PFSK-1 (cell line): ENCODE data around the gene KCNMB2.

ENCODE experiments used
- FOXP2 ChIP-seq: optimal IDR thresholded peaks from 2 replicates; pipeline ENCODE3; 2011; ENCODE audit warnings: borderline replicate concordance, control low read depth, inconsistent platforms; ENCODE audit not compliant: insufficient read depth; ENCODE audit errors: extremely low read length, extremely low read depth
- POLR2AphosphoS5 ChIP-seq: IDR thresholded peaks from 2 replicates; pipeline ENCODE4 v1.6.1; 2012; ENCODE audit warnings: low read depth, mild to moderate bottlenecking, control low read depth, low read length, moderate library complexity
- SIN3A ChIP-seq: IDR thresholded peaks from 2 replicates; pipeline ENCODE4 v1.6.1; 2012; ENCODE audit warnings: mild to moderate bottlenecking, low read length, moderate library complexity, borderline replicate concordance; ENCODE audit not compliant: insufficient read depth
- TAF1 ChIP-seq: IDR thresholded peaks from 2 replicates; pipeline ENCODE4 v1.6.1; 2012; ENCODE audit warnings: low read length, control low read depth, borderline replicate concordance; ENCODE audit not compliant: insufficient read depth
- TF ChIP-seq, protein P1 (sequence below), 2 experiments: IDR thresholded peaks; 2 replicates each; pipeline versions ENCODE4 v1.6.1 to v1.8.0; 2011 to 2012; ENCODE audit warnings: low read depth in 2 of 2, low read length in 2 of 2, control low read depth in 1 of 2, inconsistent platforms in 1 of 2, mild to moderate bottlenecking in 1 of 2, moderate library complexity in 1 of 2; ENCODE audit not compliant: insufficient read depth in 1 of 2

Gene KCNMB2

DNA sequence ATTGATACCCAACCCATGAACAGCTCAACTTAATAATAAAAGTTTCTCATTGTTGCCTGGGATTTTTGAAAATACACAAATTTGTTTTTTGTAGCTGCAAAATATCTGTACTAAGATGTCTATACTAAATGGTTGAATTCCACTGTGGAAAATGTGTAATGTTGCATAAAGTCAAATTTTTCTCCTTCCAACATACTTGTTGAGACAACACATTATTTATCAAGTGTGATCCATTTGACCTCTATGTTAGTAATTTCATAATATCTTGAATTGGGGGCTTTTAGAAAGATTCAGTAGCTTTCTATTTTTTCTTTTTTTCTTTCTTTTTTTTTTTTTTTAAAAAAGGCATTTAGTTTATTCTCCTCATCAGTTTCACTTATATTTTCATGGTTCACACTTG is 88.0 kb downstream of the KCNMB2 start:
- TF ChIP-seq SIN3A: no peak
- TF ChIP-seq, protein P1, sequence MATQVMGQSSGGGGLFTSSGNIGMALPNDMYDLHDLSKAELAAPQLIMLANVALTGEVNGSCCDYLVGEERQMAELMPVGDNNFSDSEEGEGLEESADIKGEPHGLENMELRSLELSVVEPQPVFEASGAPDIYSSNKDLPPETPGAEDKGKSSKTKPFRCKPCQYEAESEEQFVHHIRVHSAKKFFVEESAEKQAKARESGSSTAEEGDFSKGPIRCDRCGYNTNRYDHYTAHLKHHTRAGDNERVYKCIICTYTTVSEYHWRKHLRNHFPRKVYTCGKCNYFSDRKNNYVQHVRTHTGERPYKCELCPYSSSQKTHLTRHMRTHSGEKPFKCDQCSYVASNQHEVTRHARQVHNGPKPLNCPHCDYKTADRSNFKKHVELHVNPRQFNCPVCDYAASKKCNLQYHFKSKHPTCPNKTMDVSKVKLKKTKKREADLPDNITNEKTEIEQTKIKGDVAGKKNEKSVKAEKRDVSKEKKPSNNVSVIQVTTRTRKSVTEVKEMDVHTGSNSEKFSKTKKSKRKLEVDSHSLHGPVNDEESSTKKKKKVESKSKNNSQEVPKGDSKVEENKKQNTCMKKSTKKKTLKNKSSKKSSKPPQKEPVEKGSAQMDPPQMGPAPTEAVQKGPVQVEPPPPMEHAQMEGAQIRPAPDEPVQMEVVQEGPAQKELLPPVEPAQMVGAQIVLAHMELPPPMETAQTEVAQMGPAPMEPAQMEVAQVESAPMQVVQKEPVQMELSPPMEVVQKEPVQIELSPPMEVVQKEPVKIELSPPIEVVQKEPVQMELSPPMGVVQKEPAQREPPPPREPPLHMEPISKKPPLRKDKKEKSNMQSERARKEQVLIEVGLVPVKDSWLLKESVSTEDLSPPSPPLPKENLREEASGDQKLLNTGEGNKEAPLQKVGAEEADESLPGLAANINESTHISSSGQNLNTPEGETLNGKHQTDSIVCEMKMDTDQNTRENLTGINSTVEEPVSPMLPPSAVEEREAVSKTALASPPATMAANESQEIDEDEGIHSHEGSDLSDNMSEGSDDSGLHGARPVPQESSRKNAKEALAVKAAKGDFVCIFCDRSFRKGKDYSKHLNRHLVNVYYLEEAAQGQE (IDR thresholded peaks at IDR 0.05; ENCODE audit: insufficient read depth in 1 of 2, low read depth in 2 of 2, low read length in 2 of 2): no peak
- TF ChIP-seq POLR2AphosphoS5: no peak
- no peak for TF ChIP-seq FOXP2

DNA sequence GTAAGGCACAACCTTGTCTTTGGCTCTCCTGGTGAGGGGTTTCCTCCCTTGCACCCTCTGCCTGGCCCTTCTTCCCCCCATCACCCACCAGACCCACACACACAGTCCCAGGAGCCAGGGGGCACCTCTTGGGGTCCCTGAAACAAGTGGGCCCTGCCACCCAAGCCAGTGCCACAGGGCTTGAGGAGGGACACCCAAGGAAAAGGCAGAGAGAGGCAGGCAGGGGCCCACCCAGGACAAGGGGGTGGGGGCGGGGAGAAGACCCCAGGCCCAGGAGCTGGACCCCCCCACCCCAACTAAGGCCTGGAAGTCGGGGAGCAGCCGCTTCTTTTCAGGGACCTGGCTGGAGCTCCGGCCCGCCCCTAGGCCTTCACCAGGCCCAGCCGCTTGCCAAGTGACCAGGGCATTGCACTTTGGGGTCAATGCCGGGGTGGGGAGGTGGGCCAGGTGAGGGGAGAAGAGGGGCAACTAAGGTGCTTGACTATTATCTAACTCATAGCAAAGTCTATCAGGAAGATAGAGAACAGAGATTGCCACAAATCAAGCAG is 88.9 kb downstream of the KCNMB2 start:
- TF ChIP-seq FOXP2 (no peak), SIN3A (no peak), POLR2AphosphoS5 (no peak), TAF1 (no peak)
- TF ChIP-seq, protein P1 (IDR thresholded peaks at IDR 0.05; ENCODE audit: insufficient read depth in 1 of 2, low read depth in 2 of 2, low read length in 2 of 2): no peak

DNA sequence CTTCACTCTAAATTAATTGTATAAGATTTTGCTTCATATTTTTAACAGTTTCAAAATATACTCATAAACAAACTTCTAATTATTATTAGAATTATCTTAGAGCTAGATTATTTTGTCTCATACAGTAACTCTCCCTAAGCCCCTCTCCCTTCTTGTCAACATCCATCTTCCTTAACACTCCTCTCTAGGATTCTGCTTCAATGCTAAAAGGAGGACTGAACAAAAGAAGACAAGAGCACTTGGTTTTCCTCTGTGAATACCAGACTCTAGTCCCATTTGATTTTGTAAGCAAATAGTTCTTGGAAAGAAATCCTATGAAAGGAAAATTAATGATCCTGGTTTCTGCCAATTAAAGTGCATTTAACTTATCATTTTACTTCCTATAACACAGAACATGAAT is 91.8 kb downstream of the KCNMB2 start:
- TF ChIP-seq POLR2AphosphoS5: no peak
- TF ChIP-seq SIN3A: no peak
- TF ChIP-seq, protein P1 (IDR thresholded peaks at IDR 0.05; ENCODE audit: insufficient read depth in 1 of 2, low read depth in 2 of 2, low read length in 2 of 2): no peak
- no peak for TF ChIP-seq TAF1
- no peak for TF ChIP-seq FOXP2

DNA sequence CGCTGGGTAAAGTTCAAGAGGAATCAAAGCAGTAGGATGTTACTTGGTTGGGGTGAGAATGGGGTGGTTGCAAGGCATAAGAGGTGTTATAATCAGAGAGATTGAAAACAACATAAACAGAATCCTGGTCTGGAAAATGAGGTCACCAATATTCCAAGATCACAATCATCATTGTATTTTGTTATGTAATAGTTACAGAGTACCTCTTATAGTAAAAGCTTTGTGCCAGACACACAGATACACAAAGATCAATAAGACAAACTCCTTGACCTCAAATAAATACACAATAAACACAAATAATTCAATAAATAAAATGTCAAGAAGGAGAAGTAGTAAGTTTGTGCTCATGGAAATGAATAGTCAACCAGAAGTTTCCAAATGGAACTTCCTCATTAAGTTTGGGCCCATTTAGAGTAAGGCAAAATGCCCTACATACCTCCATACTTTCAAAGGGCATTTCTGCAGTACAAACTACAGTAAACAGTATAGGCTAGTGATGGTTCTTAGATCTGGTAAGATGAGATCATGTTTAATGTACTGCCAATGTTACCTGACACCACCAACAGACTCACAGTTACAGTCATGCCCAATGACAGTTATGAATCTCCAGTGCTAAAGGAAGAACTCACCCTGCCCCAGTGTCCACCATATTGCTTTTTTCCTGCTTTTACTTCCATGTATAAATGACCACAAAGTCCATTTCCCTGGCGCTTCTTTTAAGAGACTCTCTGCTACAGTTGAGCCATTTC is 93.4 kb downstream of the KCNMB2 start:
- TF ChIP-seq FOXP2 (no peak), POLR2AphosphoS5 (no peak), TAF1 (no peak), SIN3A (no peak)
- TF ChIP-seq, protein P1 (IDR thresholded peaks at IDR 0.05; ENCODE audit: insufficient read depth in 1 of 2, low read depth in 2 of 2, low read length in 2 of 2): no peak
